NCI-H1417 treated with DMSO at 0.1 percent for 48 hours (cell line): ENCODE results near the gene GRAP2.
"Not testable (repeated sequence)": the region's sequence is repeated elsewhere in the genome, so short reads cannot be mapped to it uniquely, and the experiment has no call there.

ENCODE experiments used
- DNase-seq: peaks from one replicate; lab custom pipeline; 2025; lab: John Stamatoyannopoulos, UW

The GRAP2 gene

DNA sequence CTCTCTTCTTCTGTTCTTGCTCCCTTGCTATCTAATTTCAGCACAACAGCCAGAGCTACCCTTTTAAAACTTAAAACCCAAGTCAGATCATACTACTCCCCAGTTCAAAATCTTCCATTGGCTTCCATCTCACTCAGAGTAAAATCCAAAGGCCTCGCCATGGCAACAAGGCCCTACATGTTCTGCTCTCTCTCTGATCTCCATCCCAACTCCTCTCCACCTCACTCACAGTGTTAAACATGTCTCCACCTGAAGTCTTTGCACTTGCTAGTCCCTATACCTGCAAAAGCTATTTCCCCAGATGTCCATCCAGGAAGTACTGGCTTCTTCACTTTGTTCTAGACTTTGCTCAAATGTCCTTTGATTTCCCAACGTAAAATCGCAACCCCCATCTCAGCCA, 3.0 kb upstream of the GRAP2 start:
- no peak for DNase-seq

DNA sequence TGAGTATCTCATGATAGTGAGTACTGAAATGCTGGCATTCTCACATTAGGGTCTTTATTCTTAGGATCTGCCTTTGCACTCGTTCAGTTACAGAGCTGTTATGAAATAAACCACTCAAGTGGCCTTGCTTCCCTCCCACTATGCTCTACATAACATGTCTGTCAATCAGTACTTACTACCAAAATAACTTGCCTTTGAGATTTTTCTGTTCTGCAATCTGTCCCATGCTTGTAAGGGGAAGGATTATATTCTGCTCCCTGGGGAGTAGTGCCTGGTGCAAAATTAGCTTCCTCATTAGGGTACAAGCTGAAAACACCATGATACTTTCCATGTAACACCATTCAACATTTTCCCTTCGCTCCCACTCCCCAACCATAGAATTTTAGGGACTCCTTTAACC, 1.9 kb upstream of the GRAP2 start:
- DNase-seq = no peak

DNA sequence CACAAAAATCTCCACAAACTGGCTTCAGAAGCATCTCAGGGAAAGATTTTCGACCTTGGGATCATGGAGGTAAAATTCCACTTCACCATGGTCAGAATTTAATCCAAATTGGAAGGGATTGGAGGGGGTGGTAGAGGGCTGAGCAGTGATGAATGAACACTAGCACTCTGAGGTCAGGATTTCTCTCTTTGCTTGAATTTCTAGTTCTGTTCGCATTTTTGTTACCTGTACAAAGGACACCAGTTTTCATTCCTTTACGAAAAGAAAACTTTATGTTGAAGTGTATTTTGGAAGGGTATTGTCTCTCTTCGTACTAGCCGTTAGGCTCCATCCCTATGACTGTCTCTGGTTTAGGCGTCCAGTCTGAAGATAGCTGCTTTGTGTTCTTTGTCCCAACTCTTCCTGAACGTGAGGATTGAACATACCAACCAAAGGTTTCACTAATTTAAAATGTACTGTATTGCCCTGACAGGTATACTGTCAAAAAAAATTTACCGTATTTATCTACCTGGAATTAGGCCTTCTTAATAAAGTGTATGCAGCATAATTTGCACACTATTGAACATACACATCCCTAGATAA, 772 bp downstream of the GRAP2 start:
- DNase-seq = no peak

DNA sequence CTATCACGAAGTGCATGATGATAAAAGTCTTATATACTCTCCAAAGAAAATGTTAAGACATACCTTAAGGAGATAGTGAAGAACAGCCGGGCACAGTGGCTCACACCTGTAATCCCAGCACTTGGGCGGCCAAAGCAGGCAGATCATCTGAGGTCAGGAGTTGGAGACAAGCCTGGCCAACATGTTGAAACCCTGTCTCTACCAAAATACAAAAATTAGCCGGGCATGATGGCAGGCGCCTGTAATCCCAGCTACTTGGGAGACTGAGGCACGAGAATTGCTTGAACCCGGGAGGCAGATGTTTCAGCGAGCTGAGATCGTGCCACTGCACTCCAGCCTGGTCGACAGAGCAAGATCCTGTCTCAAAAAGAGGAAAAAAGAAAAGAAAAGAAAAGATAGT, 3.1 kb downstream of the GRAP2 start:
- not testable (repeated sequence) for DNase-seq

DNA sequence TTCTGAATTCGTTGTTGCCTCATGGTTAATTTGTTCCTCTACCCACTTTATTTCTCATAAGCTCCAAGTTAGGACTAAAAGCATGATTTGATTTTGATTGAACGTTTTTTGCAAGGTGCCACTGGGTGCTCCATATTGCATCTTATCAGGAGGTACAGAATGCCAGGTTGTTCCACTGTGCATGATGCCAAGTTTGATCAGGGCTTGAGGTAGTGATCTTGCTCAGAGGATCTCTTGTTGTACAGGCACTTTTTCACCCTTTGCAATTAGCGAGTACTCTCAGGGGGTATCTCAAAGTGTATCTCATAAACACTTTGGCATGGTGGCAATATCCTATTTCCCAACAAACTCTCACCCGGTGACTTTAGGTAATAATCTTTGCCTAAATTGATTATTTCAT, 4.0 kb downstream of the GRAP2 start:
- no peak for DNase-seq

DNA sequence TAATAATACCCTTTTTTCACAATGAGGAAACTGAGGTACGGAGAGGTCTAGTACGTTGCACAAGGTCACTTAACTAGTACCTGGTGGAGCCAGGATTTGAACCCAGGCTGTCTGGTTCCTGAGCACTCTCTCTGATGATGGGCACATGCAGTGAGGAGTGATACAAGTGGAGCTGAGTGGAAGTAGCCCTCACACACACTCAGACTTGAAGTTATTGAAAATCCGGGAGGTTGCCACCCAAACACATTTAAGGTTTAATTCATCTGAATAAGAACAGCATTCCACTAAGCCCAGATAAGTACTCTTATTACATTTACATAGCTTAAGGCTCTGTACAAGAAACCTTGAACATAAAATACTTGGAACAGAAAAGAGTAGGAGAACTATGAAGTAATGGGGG, 4.8 kb downstream of the GRAP2 start:
- DNase-seq = no peak

DNA sequence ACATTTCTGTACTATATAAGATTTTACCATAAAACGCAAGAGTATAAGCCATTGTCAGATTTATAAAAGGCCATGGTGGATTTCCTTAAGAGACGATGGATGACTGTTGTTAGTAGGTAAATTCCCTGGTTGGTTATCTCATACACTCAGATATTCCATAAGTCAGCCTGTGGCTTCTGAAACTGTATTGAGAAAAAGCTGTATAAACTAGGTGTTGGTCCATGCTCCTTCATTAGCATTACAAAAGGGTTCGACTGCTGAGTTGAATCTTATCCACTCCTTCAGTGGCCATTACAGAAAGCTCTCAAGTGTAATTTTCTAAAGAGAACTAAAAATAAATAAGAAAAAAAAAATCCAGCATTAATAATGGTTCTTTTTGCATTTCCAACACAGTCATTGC, 5.3 kb downstream of the GRAP2 start:
- DNase-seq = no peak

DNA sequence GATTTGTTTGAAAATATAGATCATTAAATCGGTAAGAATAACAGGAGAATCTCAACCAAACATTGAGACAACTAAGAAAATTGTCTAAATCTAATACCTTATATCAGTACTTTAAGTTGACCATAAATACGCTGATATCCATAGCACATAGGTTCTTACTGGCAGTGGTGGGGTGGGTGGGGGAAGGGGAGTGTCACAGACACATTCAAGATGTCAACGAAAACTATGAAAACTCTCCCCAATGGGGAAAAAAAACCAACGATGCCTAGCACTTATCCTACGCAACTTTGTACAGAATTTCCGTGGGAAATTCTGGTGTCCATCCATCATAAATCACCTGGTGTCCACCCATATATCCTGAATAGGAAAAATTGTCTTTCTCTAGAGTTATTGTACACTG, 6.2 kb downstream of the GRAP2 start:
- no peak for DNase-seq

DNA sequence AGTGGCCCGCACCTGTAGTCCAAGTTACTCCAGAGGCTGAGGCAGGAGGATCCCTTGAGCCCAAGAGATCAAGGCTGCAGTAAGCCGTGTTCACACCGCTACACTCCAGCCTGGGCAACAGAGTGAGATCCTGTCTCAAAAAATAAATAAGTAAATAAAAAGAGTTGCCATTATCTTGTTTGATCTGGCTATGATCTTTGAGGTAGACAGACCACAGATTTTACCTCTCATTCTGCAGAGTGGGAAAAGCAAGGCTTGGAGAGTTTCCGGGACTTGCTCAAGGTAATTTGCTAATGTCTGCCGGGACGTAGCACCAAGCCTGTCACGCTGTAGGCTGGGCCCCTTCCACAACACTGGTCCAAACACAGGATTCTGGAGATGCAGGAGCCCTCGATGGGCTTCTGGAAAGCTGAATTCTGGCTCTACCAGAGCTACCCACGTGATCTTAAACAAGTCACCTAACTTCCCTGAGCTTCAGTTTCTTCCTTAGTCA, 6.8 kb downstream of the GRAP2 start:
- no peak for DNase-seq

DNA sequence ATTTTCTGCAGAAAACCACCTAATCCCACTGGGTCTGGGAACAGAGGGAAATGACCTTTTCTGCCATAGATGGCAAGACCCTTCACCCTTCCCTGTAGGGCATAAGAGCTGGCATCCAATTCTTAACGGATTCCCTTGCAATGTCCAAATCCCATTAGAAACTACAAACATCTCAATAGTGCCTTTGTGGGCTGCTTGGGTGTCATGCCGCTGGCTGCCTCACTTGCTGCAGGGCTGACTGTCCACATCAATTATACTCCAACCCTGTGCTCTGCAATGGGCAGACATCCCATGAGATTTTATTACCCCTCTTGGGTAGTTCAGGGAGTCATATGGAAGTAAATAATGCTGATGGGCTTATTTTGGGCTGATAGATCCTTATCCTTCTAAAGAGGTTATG, 7.3 kb downstream of the GRAP2 start:
- no peak for DNase-seq

DNA sequence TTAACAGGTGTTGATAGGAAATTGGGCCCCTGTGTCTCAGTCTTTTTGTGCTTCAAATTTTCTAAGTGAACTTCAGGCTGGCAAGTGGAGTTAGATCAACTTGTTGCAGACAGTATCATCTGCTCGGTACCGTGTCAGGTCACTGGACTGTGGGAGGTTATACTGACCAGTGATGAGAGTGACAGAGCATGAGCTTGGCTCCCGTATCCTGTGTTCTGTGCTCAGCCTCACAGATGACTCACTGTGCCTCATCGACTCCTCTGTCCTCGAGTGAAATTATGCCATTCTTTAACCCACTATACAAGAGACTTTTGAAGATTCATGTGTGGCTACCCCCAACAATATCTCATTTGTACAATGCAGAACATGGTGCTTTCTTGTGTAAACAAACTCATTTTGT, 7.9 kb downstream of the GRAP2 start:
- DNase-seq = no peak

DNA sequence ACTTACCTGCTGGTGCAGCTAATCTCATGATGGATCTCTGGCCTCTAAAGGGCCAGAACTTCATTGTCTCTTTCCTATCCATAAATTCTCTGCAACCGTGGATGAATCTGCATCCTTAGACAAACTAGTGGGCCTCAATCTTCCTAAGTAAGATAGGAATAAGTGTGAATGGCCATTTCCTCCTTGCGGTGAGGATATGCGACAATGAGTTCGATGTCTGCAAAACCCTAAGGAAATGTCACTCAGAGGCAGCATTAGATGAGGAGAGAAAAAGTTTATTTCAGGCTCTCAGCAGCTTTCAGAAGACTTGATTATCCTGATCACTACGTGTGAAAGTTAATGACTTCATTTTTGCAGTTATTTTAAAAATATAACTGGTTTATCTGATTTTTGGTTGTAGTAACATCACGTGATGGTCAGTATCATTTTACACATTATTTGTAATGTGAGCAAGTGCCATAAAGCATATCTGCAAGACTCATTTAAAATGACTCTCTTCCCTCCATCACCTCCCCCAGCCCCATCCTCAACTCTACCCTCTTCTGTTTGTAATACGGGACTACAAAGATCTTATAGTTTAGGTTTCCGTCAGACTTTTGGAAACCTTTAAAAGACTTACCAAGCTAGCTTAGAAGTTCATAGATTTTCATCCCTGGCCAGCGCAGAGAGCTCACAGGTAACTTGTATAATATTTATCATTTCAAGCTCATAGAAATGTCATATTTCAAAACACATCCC, 10.2 kb downstream of the GRAP2 start:
- no peak for DNase-seq

DNA sequence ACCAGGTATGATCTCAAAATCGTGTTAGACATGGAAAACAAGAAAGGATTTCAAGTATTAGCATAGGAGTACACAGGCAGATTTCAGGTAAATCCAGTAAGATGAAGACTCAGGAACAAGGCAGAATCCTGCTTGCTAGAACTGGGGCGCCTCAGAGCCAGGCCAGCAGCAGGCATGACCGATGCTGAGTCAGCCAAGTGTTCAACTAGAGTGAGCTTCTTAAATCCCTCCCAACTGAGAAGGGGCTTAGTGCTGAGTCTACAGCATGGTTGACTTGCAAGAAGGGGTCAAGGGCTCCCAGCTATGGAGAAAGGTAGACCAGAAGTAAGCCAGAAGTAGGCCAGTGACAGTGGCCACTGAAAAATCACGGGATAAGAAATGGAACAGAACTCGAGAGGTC, 12.4 kb downstream of the GRAP2 start:
- no peak for DNase-seq

DNA sequence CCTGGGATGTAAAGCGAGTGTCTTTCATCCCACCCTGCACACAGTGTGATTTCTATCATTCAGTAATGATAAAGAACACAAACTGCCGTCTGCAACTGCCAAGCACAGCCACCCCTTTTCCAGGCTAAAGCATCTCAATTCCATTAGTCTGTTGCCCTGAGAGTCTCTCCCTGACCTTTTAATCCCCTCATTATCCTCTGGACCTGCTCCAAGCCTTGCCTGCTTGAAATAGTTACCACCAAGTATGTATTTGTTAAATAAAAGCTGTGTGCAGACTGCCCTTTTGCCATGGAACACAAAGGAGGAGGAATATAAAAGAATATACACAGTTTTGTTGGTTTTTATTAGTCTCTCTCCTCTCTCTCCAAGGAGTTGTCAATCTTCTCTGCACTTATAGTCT, 13.0 kb downstream of the GRAP2 start:
- no peak for DNase-seq

DNA sequence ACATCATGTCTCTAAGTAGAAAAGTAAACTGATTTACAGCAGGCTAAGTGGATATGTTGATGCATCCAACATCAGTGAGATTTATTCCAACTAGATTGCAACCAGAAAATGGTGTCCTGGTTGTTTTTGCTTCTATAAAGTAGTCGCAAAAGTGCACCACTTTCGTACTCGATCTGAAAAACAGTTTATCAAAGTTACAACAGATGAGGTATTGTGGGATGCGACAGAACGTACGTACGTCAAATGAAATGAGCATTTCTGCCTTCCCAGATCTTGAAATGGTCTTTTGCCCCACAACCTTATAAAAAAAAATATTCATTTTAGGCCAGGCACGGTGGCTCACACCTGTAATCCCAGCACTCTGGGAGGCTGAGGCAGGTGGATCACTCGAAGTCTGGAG, 13.7 kb downstream of the GRAP2 start:
- DNase-seq = no peak

DNA sequence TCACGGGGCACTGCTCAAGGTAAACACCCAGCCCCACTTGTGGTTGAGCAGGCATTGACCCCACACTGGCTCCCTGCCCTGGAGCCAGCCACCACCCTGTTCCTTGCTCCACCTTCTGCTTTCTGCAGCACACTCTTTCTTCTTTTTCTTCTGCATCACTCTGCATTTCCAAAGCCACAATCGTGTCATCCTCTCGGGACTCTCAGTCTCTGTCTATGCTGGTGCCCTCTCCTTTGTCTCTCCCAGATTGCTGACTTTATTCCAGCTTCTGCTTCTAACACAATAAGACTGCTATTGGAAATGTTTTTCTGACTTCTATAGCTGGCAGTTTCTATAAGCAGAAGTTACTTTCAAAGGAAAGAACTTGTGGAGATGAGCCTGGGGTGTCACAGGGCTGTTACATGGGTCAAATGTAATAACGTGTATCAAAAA, 14.4 kb downstream of the GRAP2 start:
- DNase-seq = no peak

DNA sequence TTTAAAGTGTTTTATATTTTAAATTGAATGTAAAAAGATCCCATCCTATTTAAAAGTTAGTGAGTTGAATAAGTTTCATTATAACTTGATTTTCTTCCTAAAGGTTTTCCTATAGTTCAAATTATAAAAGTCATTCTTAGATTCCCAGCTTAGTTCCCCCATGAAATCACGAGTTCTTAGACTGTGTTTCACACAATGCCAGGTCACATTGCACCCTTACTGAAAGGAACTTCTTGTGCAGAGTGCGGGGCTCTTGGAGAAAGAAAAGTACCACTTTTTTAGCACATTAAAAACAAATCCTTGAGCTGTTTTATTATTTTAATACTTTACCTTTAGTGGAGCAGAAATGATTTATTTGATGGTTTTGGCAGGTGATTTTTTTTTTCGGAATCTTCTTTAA, 15.6 kb downstream of the GRAP2 start:
- DNase-seq = no peak

DNA sequence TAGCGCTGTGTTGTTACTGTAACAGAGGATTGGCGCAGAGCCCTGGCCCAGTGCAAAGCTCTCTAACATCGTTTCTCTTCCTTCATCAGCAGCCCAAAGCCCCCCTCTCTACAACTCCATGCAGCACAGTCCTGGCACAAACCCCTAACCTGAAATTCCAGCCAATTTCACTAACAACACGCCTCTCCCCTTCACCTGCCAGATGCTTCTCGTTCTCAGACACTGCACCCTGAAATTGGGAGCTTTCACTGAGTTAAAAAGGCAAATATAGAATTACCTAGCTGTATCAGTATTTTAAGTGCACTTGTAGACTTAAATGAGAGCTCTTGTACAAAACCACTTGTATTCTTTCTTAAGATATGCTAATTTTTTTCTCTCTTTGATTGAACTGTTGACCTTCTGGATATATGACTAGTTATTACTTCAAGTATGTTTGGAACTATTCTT, 16.3 kb downstream of the GRAP2 start:
- DNase-seq = no peak

DNA sequence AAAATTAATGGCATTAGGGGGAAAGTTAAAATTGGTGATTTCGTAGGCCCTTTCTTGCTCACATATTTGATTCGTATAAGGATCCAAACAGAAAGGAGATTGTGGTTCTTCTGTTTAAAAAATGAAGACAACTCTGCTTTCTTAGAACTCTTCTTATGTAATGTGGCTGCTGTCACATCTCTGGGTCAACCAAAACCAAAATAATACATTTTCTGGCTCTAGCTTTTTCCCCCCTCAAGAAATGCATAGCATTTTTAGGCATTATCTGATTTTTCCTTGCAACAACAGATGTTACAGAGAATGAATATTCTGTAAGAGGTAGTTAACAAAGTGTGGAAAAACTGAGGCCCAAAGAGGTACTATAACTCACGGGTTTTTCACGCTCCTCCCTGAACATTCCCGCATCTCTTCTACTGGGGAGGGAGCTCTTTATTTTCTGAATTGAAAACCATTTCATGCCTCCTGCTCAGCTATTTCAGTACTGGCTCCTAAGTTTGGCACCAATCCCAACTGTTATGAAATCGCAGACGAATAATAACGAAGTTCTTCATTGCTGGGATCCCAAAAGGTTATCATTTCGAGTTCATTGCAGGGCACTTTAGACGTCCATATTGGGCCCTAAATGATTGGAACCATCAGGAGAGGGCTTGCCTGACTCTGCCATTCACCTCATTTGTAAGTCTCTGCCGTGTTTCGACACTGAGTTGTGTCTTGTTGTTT, 17.1 kb downstream of the GRAP2 start:
- no peak for DNase-seq

DNA sequence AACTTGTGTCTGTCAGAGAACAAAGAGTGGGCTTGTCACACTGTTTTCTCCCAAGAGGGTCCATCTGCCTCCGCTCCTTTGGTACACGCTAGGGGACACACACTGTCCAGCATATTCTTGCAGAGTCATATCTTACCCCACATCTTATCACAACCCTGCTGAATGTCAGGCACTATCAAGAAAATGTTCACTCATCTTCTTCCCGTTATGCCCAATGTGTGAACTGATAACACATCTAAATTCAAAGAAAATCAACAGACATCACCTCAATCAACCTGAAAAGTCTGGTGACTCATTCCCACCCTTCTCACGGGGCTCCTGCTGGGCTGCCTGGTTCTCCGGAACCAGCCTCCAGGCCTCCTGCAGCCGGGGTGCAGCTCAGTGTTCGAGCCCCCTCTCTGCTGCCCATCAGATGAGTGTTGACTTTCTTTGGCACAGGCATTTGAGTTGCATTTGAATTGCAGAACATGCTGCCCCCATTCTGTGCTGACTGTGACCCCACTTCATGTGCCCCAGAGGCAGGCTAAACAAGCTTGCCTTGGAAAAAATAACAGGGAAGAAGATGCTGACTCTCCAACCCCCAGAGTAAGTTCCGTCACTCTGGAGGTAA, 19.4 kb downstream of the GRAP2 start:
- DNase-seq = no peak

DNA sequence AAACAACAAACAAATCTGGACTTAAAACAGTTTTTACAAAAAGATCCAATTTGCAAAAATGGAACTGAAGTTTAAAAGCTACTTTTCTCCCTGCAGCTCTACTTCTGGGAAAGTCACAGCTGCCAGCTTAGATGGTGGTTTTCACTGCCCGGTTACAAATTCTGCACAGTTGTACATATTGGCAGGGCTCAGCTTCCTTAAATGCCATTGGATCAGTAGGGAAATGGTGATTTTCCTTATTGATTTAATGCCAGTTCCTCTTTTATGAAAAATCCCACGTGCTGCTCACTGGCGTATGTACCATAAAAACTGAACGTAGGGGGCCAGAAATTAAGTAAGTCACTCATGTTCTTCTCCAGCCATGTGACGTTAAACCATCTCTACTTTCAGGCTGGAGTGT, 22.8 kb downstream of the GRAP2 start:
- DNase-seq = no peak

DNA sequence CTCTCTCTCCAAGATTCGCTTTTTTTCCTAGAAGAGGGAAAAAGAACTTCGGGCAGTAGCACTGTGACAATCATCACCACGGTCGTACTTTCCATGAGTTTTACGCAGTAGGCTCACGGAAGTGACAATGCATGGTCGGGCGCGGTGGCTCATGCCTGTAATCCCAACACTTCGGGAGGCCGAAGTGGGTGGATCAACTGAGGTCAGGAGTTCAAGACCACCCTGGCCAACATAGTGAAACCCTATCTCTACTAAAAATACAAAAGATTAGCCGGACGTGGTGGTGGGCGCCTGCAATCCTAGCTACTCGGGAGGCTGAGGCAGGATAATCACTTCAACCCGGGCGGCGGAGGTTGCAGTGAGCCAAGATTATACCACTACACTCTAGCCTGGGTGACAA, 23.4 kb downstream of the GRAP2 start:
- DNase-seq = no peak

DNA sequence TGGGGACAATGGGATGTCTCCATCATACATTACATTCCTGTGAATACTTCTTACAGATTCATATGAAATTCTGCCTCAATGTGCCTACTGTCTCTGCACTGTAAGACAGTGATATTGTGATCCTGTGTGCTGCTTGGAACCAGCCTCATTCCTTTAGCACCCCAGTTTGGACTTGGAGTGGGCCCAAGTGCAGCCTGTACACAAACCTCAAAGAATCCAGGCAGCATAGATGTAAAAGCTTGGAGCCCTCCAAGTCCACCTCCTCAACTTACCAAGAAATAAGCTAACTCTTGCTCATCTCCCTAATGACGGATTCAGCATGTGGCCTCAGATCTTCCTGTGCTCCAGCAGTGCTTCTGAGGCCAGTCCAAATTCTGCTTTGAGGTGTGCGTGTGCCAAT, 24.4 kb downstream of the GRAP2 start:
- DNase-seq = no peak
